GM20431 (cell line): ENCODE measurements around the gene DRAP1.

Source experiments
- in situ Hi-C: fragments of 300-500 bp; cut with MseI, MboI; formaldehyde crosslinking; loops from one replicate; pipeline ENCODE4 v1.15.0; 2020; ENCODE audit warnings: low sequenced_read_pairs; ENCODE audit not compliant: unreplicated experiment

The DRAP1 gene

GRCh38 chr11:65954771-65955170 lies 35.5 kb downstream of the DRAP1 start:
- in situ Hi-C loops = no loop called here

GRCh38 chr11:65958291-65958690 lies 39.1 kb downstream of the DRAP1 start:
- in situ Hi-C loops = no loop called here

- in situ Hi-C loops = no loop called here
Observed at GRCh38 chr11:65958774-65959420, 39.7 kb downstream of the DRAP1 start.

GRCh38 chr11:65960824-65961266 lies 41.6 kb downstream of the DRAP1 start:
- in situ Hi-C loops = no loop called here

- in situ Hi-C loops = no loop called here
Observed at GRCh38 chr11:65961267-65962140, 42.3 kb downstream of the DRAP1 start, which contains the start of gene SART1. TSS of gene SART1 (plus strand) at chr11:65961734. CDS start at chr11:65961781, 47 bp downstream.

GRCh38 chr11:65962141-65962564 lies 42.9 kb downstream of the DRAP1 start:
- in situ Hi-C loops = no loop called here

GRCh38 chr11:65964906-65965305 lies 45.7 kb downstream of the DRAP1 start:
- in situ Hi-C loops = no loop called here

GRCh38 chr11:65965986-65966762 lies 46.9 kb downstream of the DRAP1 start:
- in situ Hi-C loops = no loop called here

GRCh38 chr11:65967329-65967934 lies 48.2 kb downstream of the DRAP1 start:
- in situ Hi-C loops = no loop called here

GRCh38 chr11:65968600-65969482 lies 49.6 kb downstream of the DRAP1 start:
- in situ Hi-C loops = no loop called here
